H1 (cell line): ENCODE results near the gene DOCK6. TPM values are rescaled to one million over a fixed set of nuclear protein-coding genes. Genes with fewer than 3 reads are reported as not detected.

Experiments
- HDAC2 ChIP-seq, 2 experiments: fragments of 300-600 bp in 1 of 2; sonication (generic) in 1 of 2; IDR thresholded peaks; 2 replicates each; pipeline ENCODE4 v1.6.1; 2011 to 2012; ENCODE audit warnings: low read depth in 2 of 2, low read length in 2 of 2, mild to moderate bottlenecking in 2 of 2, moderate library complexity in 2 of 2, borderline replicate concordance in 1 of 2, inconsistent platforms in 1 of 2
- JUND ChIP-seq: IDR thresholded peaks from 2 replicates; pipeline ENCODE4 v1.6.1; 2011; ENCODE audit warnings: mild to moderate bottlenecking, improper control_type of control experiment, low read length
- NRF1 ChIP-seq: IDR thresholded peaks from 2 replicates; pipeline ENCODE4 v1.6.1; 2011; ENCODE audit warnings: mild to moderate bottlenecking, low read depth, low read length, improper control_type of control experiment
- SP2 ChIP-seq: IDR thresholded peaks from 2 replicates; pipeline ENCODE4 v1.6.1; 2012; ENCODE audit warnings: mild to moderate bottlenecking, low read length, inconsistent platforms
- polyA plus RNA-seq, 7 experiments: library from polyadenylated mRNA; depleted of rRNA in 3 of 7; stranded (reverse) in 5 of 7; unstranded in 2 of 7; fragments of >200 nt in 5 of 7; fragments of 200-250 nt in 2 of 7; gene quantifications; 1 replicate in 5 of 7; 2 replicates in 1 of 7; 4 replicates in 1 of 7; pipeline versions ENCODE4 v1.2.1 to v1.2.3, GENCODE V29; 2011 to 2013; ENCODE audit warnings: missing spikeins in 2 of 7, mixed read lengths in 2 of 7
- total RNA-seq: library from RNA; stranded (reverse); fragmentation: NEBNext Ultra II Directional; extraction: Animal tissue kit (Norgen Biotek cat#: 25700); gene quantifications from 2 replicates; pipeline ENCODE4 v1.2.1, GENCODE V29; 2021
- TF ChIP-seq, protein P1 (sequence below): fragments of 300-600 bp; sonication (generic); IDR thresholded peaks from 2 replicates; pipeline ENCODE4 v1.7.1; 2012; ENCODE audit warnings: low read length, moderate library complexity, mild to moderate bottlenecking, inconsistent platforms; ENCODE audit not compliant: insufficient replicate concordance
- TF ChIP-seq, protein P2 (sequence below), 3 experiments: IDR thresholded peaks; 1 replicate in 2 of 3; 2 replicates in 1 of 3; pipeline versions ENCODE4 v1.5.1 to v1.6.1; 2011; ENCODE audit warnings: low read length in 3 of 3, mild to moderate bottlenecking in 3 of 3, inconsistent platforms in 2 of 3, low read depth in 1 of 3, moderate library complexity in 1 of 3; ENCODE audit not compliant: insufficient read depth in 1 of 3; ENCODE audit errors: control extremely low read depth in 1 of 3
- TF ChIP-seq, protein P3 (sequence below): IDR thresholded peaks from 2 replicates; pipeline ENCODE4 v1.6.1; 2012; ENCODE audit warnings: inconsistent platforms

The DOCK6 gene
- total and polyA plus RNA-seq, 2 of the 8 experiments (the other 6 are each of a cell fraction or from before 2014, with no cell fraction given) = 25.5 to 54.7 TPM

DNA sequence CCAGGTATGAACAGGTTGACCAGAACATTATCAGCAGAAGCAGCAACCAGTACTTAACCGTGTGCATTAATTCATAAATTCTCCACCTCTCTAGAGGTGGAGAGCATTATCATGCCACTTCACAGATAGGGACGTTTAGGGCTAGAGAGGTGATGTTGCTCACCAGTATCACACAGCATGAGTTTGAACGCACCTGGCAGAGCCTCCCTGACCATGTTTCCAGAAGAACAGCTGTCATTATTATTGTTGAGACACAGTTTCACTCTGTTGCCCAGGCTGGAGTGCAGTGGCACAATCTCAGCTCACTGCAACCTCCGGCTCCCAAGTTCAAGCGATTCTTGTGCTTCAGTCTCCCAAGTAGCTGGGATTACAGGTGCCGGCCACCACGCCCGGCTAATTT is 71.8 kb downstream of the DOCK6 start (continued):
- TF ChIP-seq, protein P1, sequence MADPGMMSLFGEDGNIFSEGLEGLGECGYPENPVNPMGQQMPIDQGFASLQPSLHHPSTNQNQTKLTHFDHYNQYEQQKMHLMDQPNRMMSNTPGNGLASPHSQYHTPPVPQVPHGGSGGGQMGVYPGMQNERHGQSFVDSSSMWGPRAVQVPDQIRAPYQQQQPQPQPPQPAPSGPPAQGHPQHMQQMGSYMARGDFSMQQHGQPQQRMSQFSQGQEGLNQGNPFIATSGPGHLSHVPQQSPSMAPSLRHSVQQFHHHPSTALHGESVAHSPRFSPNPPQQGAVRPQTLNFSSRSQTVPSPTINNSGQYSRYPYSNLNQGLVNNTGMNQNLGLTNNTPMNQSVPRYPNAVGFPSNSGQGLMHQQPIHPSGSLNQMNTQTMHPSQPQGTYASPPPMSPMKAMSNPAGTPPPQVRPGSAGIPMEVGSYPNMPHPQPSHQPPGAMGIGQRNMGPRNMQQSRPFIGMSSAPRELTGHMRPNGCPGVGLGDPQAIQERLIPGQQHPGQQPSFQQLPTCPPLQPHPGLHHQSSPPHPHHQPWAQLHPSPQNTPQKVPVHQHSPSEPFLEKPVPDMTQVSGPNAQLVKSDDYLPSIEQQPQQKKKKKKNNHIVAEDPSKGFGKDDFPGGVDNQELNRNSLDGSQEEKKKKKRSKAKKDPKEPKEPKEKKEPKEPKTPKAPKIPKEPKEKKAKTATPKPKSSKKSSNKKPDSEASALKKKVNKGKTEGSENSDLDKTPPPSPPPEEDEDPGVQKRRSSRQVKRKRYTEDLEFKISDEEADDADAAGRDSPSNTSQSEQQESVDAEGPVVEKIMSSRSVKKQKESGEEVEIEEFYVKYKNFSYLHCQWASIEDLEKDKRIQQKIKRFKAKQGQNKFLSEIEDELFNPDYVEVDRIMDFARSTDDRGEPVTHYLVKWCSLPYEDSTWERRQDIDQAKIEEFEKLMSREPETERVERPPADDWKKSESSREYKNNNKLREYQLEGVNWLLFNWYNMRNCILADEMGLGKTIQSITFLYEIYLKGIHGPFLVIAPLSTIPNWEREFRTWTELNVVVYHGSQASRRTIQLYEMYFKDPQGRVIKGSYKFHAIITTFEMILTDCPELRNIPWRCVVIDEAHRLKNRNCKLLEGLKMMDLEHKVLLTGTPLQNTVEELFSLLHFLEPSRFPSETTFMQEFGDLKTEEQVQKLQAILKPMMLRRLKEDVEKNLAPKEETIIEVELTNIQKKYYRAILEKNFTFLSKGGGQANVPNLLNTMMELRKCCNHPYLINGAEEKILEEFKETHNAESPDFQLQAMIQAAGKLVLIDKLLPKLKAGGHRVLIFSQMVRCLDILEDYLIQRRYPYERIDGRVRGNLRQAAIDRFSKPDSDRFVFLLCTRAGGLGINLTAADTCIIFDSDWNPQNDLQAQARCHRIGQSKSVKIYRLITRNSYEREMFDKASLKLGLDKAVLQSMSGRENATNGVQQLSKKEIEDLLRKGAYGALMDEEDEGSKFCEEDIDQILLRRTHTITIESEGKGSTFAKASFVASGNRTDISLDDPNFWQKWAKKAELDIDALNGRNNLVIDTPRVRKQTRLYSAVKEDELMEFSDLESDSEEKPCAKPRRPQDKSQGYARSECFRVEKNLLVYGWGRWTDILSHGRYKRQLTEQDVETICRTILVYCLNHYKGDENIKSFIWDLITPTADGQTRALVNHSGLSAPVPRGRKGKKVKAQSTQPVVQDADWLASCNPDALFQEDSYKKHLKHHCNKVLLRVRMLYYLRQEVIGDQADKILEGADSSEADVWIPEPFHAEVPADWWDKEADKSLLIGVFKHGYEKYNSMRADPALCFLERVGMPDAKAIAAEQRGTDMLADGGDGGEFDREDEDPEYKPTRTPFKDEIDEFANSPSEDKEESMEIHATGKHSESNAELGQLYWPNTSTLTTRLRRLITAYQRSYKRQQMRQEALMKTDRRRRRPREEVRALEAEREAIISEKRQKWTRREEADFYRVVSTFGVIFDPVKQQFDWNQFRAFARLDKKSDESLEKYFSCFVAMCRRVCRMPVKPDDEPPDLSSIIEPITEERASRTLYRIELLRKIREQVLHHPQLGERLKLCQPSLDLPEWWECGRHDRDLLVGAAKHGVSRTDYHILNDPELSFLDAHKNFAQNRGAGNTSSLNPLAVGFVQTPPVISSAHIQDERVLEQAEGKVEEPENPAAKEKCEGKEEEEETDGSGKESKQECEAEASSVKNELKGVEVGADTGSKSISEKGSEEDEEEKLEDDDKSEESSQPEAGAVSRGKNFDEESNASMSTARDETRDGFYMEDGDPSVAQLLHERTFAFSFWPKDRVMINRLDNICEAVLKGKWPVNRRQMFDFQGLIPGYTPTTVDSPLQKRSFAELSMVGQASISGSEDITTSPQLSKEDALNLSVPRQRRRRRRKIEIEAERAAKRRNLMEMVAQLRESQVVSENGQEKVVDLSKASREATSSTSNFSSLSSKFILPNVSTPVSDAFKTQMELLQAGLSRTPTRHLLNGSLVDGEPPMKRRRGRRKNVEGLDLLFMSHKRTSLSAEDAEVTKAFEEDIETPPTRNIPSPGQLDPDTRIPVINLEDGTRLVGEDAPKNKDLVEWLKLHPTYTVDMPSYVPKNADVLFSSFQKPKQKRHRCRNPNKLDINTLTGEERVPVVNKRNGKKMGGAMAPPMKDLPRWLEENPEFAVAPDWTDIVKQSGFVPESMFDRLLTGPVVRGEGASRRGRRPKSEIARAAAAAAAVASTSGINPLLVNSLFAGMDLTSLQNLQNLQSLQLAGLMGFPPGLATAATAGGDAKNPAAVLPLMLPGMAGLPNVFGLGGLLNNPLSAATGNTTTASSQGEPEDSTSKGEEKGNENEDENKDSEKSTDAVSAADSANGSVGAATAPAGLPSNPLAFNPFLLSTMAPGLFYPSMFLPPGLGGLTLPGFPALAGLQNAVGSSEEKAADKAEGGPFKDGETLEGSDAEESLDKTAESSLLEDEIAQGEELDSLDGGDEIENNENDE = no peak
- TF ChIP-seq SP2 = no peak
- no peak for TF ChIP-seq HDAC2 (IDR thresholded peaks at IDR 0.05; ENCODE audit: borderline replicate concordance in 1 of 2, low read depth in 2 of 2, low read length in 2 of 2)
- no peak for TF ChIP-seq JUND
- TF ChIP-seq, protein P2, sequence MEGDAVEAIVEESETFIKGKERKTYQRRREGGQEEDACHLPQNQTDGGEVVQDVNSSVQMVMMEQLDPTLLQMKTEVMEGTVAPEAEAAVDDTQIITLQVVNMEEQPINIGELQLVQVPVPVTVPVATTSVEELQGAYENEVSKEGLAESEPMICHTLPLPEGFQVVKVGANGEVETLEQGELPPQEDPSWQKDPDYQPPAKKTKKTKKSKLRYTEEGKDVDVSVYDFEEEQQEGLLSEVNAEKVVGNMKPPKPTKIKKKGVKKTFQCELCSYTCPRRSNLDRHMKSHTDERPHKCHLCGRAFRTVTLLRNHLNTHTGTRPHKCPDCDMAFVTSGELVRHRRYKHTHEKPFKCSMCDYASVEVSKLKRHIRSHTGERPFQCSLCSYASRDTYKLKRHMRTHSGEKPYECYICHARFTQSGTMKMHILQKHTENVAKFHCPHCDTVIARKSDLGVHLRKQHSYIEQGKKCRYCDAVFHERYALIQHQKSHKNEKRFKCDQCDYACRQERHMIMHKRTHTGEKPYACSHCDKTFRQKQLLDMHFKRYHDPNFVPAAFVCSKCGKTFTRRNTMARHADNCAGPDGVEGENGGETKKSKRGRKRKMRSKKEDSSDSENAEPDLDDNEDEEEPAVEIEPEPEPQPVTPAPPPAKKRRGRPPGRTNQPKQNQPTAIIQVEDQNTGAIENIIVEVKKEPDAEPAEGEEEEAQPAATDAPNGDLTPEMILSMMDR (IDR thresholded peaks at IDR 0.05; ENCODE audit: control extremely low read depth in 1 of 3, insufficient read depth in 1 of 3, low read depth in 1 of 3, low read length in 3 of 3) = no peak
- TF ChIP-seq, protein P3, sequence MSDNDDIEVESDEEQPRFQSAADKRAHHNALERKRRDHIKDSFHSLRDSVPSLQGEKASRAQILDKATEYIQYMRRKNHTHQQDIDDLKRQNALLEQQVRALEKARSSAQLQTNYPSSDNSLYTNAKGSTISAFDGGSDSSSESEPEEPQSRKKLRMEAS = no peak
- no peak for TF ChIP-seq NRF1
